ENCODE measurements around the gene IRF2.

The IRF2 gene

DNA sequence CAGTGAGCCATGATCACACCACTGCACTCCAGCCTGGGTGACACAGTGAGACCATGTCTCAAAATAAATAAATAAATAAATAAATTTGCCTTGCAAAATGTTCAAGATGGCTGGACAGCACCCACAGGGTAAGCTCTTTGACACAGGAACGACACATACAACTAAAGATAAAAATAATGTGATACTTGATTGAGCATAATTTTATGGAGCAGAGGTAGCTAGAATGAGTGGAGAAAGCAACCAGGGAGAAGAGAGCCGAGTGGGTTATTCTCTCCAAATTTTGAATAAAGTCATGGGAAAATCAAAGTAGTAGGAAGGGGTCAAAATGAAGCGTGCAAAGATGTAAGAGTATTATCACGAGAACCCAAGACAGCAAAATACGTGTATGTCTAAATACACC, 121.5 kb downstream of the IRF2 start:
- no peak overlapping the region for H2BK5ac ChIP-seq (ENCODE audit: low read depth, low read length, poor library complexity)
- no peak overlapping the region for H3K18ac ChIP-seq (ENCODE audit: low read length)
- no peak overlapping the region for H2BK12ac ChIP-seq (ENCODE audit: low read length)
- H3K36me3 ChIP-seq (ENCODE audit: control insufficient read depth in 1 of 2, insufficient read depth in 2 of 2, low read length in 2 of 2): no peaks in the 10 kb centered on the region
- no peak for DNase-seq
- H2BK120ac ChIP-seq (ENCODE audit: insufficient read depth, low read length, poor library complexity): no peak overlapping the region
- no CpG with 5 or more reads among the region's 5 CpGs for WGBS (ENCODE audit: extremely low coverage, insufficient coverage, insufficient read length)
- no peaks in the 10 kb centered on the region for H3K79me1 ChIP-seq (ENCODE audit: low read length)
- peaks cover 1 to 4% of the 10 kb centered on the region in 2 experiments for H3K4me1 ChIP-seq (ENCODE audit: control insufficient read depth in 1 of 2, insufficient read depth in 2 of 2, low read length in 2 of 2)
- H4K12ac ChIP-seq (ENCODE audit: low read depth, low read length): no peak overlapping the region
- H3K23ac ChIP-seq (ENCODE audit: low read length): no peak overlapping the region
- no peak overlapping the region for H3K27ac ChIP-seq (ENCODE audit: low read depth, low read length)
- H2AK5ac ChIP-seq (ENCODE audit: low read length): no peak overlapping the region
- no peaks in the 10 kb centered on the region for H3K27me3 ChIP-seq (ENCODE audit: insufficient read depth, low read length)
- peaks cover 2% of the 10 kb centered on the region for H3K9me3 ChIP-seq (ENCODE audit: insufficient read depth, low read depth, low read length)
- H3K4me2 ChIP-seq (ENCODE audit: low read length): no peak overlapping the region
- no peak overlapping the region for H2AFZ ChIP-seq (ENCODE audit: insufficient read depth, low read length, poor library complexity)
- no peak overlapping the region for H3K14ac ChIP-seq (ENCODE audit: low read length)
- H3K4me3 ChIP-seq (ENCODE audit: low read depth, low read length): no peak overlapping the region
- no peak overlapping the region for H4K8ac ChIP-seq (ENCODE audit: low read depth, low read length)
- H4K91ac ChIP-seq (ENCODE audit: low read depth, low read length): no peak overlapping the region
- no peaks in the 10 kb centered on the region for H3K79me2 ChIP-seq (ENCODE audit: control insufficient read depth, insufficient read depth, low read length, poor library complexity)
- H3K4ac ChIP-seq (ENCODE audit: low read depth, low read length): no peak overlapping the region
- no peak overlapping the region for H3K9ac ChIP-seq (ENCODE audit: low read length)

DNA sequence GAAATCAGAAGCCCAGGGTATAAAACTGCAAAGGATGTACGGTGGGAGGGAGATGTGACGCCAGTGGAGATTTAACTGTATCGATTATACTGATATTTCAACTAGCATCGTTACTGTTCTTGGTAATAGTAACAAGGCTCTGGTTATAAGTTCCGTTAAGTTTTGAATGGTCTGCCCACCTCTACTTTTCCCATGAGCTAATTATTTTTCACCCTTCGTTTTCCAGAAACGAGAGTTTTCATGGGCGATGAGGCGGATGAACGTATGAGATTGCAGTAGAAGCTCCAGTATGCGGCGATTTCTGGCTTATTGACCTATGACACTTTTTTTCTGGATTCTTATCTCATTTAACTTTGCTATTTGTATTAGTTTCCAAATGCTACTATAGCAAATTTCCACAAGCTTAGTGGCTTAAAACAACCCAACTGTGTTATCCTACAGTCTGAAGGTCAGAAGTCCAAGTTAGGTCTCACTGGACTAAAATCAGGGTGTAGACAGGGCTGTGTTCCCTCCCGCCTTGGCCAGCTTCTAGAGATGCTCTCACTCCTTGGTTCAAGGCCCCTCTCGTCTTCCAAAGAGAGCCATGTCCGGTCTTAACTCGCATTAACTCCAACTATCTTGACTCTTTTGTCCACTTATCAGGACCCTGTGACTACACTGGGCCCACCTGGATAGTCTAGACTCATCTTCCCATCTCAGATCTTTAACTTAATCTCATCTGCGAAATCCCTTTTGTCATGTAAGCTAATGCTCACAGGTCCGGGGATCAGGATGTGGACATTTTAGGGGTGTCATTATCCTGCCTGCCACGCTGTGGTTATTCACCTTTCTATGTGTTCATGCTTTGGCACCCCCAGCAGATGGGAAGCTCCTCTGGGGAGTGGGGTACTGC, 122.5 kb downstream of the IRF2 start:
- no CpG with 5 or more reads among the region's 19 CpGs for WGBS (ENCODE audit: extremely low coverage, insufficient coverage, insufficient read length)
- Histone ChIP-seq H3K18ac (ENCODE audit: low read length) (no peak overlapping the region), H3K4me1 (ENCODE audit: control insufficient read depth in 1 of 2, insufficient read depth in 2 of 2, low read length in 2 of 2) (peaks cover 8 to 9% of the 10 kb centered on the region in 2 experiments), H3K27ac (ENCODE audit: low read depth, low read length) (no peak overlapping the region), H3K4me3 (ENCODE audit: low read depth, low read length) (no peak overlapping the region), H2AK5ac (ENCODE audit: low read length) (no peak overlapping the region), H3K36me3 (ENCODE audit: control insufficient read depth in 1 of 2, insufficient read depth in 2 of 2, low read length in 2 of 2) (no peaks in the 10 kb centered on the region), H3K23ac (ENCODE audit: low read length) (no peak overlapping the region), H4K12ac (ENCODE audit: low read depth, low read length) (no peak overlapping the region), H2BK5ac (ENCODE audit: low read depth, low read length, poor library complexity) (no peak overlapping the region), H3K9me3 (ENCODE audit: insufficient read depth, low read depth, low read length) (peaks cover 2% of the 10 kb centered on the region), H3K79me1 (ENCODE audit: low read length) (no peaks in the 10 kb centered on the region), H3K4ac (ENCODE audit: low read depth, low read length) (no peak overlapping the region), H2AFZ (ENCODE audit: insufficient read depth, low read length, poor library complexity) (no peak overlapping the region), H4K8ac (ENCODE audit: low read depth, low read length) (no peak overlapping the region), H3K14ac (ENCODE audit: low read length) (no peak overlapping the region), H3K4me2 (ENCODE audit: low read length) (no peak overlapping the region), H3K27me3 (ENCODE audit: insufficient read depth, low read length) (no peaks in the 10 kb centered on the region), H3K79me2 (ENCODE audit: control insufficient read depth, insufficient read depth, low read length, poor library complexity) (no peaks in the 10 kb centered on the region), H4K91ac (ENCODE audit: low read depth, low read length) (no peak overlapping the region), H3K9ac (ENCODE audit: low read length) (no peak overlapping the region), H2BK12ac (ENCODE audit: low read length) (no peak overlapping the region), H2BK120ac (ENCODE audit: insufficient read depth, low read length, poor library complexity) (no peak overlapping the region)
- no peak for DNase-seq

DNA sequence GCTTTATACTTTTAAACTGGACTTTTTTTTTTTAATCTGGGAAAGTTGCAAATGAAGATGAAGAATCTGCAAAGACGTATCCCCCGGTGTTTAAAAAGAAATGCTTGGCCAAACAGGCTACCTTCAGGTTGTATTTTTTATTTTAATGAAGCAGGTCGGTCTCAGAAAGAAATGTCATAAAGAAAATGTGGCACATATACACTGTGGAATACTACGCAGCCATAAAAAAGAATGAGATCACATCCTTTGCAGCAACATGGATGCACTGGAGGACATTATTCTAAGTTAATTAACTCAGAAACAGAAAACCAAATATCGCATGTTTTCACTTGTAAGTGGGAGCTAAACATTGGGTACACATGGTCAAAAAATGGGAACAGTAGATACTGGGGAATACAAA, 123.4 kb downstream of the IRF2 start:
- no peak for DNase-seq
- no peaks in the 10 kb centered on the region for H3K79me2 ChIP-seq (ENCODE audit: control insufficient read depth, insufficient read depth, low read length, poor library complexity)
- H3K79me1 ChIP-seq (ENCODE audit: low read length): no peaks in the 10 kb centered on the region
- H3K18ac ChIP-seq (ENCODE audit: low read length): no peak overlapping the region
- no peak overlapping the region for H3K9ac ChIP-seq (ENCODE audit: low read length)
- no peak overlapping the region for H3K4me2 ChIP-seq (ENCODE audit: low read length)
- H3K4ac ChIP-seq (ENCODE audit: low read depth, low read length): no peak overlapping the region
- H3K36me3 ChIP-seq (ENCODE audit: control insufficient read depth in 1 of 2, insufficient read depth in 2 of 2, low read length in 2 of 2): no peaks in the 10 kb centered on the region
- no peak overlapping the region for H2BK5ac ChIP-seq (ENCODE audit: low read depth, low read length, poor library complexity)
- H3K9me3 ChIP-seq (ENCODE audit: insufficient read depth, low read depth, low read length): peaks cover 2% of the 10 kb centered on the region
- no peak overlapping the region for H2AFZ ChIP-seq (ENCODE audit: insufficient read depth, low read length, poor library complexity)
- H2BK120ac ChIP-seq (ENCODE audit: insufficient read depth, low read length, poor library complexity): no peak overlapping the region
- H3K4me3 ChIP-seq (ENCODE audit: low read depth, low read length): no peak overlapping the region
- no peak overlapping the region for H4K12ac ChIP-seq (ENCODE audit: low read depth, low read length)
- no peak overlapping the region for H3K14ac ChIP-seq (ENCODE audit: low read length)
- WGBS (ENCODE audit: extremely low coverage, insufficient coverage, insufficient read length): no CpG with 5 or more reads among the region's 5 CpGs
- no peaks in the 10 kb centered on the region for H3K27me3 ChIP-seq (ENCODE audit: insufficient read depth, low read length)
- no peak overlapping the region for H2AK5ac ChIP-seq (ENCODE audit: low read length)
- no peak overlapping the region for H4K91ac ChIP-seq (ENCODE audit: low read depth, low read length)
- H3K4me1 ChIP-seq (ENCODE audit: control insufficient read depth in 1 of 2, insufficient read depth in 2 of 2, low read length in 2 of 2): peaks cover 8 to 9% of the 10 kb centered on the region in 2 experiments
- no peak overlapping the region for H3K27ac ChIP-seq (ENCODE audit: low read depth, low read length)
- H3K23ac ChIP-seq (ENCODE audit: low read length): no peak overlapping the region
- H4K8ac ChIP-seq (ENCODE audit: low read depth, low read length): no peak overlapping the region
- H2BK12ac ChIP-seq (ENCODE audit: low read length): no peak overlapping the region

DNA sequence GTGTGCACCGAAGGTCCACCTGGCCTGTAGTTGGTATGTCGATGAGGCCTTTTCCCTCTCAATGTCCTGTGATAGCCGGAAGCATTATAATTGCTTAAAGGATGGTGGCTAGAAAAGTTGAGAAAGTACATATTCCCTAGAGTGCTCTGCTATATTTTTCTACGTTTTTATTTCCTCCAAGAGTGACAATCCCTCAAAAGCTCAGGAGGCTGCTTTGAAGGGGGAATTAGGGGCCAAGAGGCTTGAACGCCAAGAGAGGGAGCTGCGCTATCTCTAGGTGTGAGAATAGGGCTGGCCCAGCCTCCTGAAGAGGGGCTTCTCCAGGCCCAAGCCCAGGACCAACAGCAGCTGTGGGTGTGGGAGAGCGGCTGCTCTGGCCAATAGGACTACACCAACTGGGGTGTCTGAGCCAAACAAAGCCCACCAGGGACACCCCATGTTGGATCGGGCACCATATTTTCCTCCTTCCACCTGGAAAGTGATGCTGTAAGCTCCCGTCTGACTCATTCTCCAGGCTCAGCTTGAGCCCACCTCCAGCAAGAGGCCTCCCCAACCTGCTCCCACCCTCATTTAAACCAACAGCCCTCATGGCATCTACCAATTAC, 124.0 kb downstream of the IRF2 start:
- Histone ChIP-seq H3K23ac (ENCODE audit: low read length) (no peak overlapping the region), H3K27me3 (ENCODE audit: insufficient read depth, low read length) (no peaks in the 10 kb centered on the region), H2AFZ (ENCODE audit: insufficient read depth, low read length, poor library complexity) (no peak overlapping the region), H3K4me2 (ENCODE audit: low read length) (no peak overlapping the region), H4K8ac (ENCODE audit: low read depth, low read length) (no peak overlapping the region), H3K9ac (ENCODE audit: low read length) (no peak overlapping the region), H3K4me3 (ENCODE audit: low read depth, low read length) (no peak overlapping the region), H3K79me2 (ENCODE audit: control insufficient read depth, insufficient read depth, low read length, poor library complexity) (no peaks in the 10 kb centered on the region), H2BK12ac (ENCODE audit: low read length) (no peak overlapping the region), H3K79me1 (ENCODE audit: low read length) (no peaks in the 10 kb centered on the region), H3K14ac (ENCODE audit: low read length) (no peak overlapping the region), H3K18ac (ENCODE audit: low read length) (no peak overlapping the region), H3K9me3 (ENCODE audit: insufficient read depth, low read depth, low read length) (peaks cover 2% of the 10 kb centered on the region), H2BK120ac (ENCODE audit: insufficient read depth, low read length, poor library complexity) (no peak overlapping the region), H3K4me1 (ENCODE audit: control insufficient read depth in 1 of 2, insufficient read depth in 2 of 2, low read length in 2 of 2) (peaks cover 8 to 9% of the 10 kb centered on the region in 2 experiments), H3K27ac (ENCODE audit: low read depth, low read length) (no peak overlapping the region), H3K4ac (ENCODE audit: low read depth, low read length) (no peak overlapping the region), H4K12ac (ENCODE audit: low read depth, low read length) (no peak overlapping the region), H2BK5ac (ENCODE audit: low read depth, low read length, poor library complexity) (no peak overlapping the region), H2AK5ac (ENCODE audit: low read length) (no peak overlapping the region), H4K91ac (ENCODE audit: low read depth, low read length) (no peak overlapping the region), H3K36me3 (ENCODE audit: control insufficient read depth in 1 of 2, insufficient read depth in 2 of 2, low read length in 2 of 2) (no peaks in the 10 kb centered on the region)
- no CpG with 5 or more reads among the region's 9 CpGs for WGBS (ENCODE audit: extremely low coverage, insufficient coverage, insufficient read length)
- DNase-seq: no peak
